ENCODE data around the gene STUM. TPM values are rescaled to one million over a fixed set of nuclear protein-coding genes. Genes with fewer than 3 reads are reported as not detected.

The STUM gene
- polyA plus RNA-seq, 10 donors: 6.1 to 18.6 (median 13.6) TPM

DNA sequence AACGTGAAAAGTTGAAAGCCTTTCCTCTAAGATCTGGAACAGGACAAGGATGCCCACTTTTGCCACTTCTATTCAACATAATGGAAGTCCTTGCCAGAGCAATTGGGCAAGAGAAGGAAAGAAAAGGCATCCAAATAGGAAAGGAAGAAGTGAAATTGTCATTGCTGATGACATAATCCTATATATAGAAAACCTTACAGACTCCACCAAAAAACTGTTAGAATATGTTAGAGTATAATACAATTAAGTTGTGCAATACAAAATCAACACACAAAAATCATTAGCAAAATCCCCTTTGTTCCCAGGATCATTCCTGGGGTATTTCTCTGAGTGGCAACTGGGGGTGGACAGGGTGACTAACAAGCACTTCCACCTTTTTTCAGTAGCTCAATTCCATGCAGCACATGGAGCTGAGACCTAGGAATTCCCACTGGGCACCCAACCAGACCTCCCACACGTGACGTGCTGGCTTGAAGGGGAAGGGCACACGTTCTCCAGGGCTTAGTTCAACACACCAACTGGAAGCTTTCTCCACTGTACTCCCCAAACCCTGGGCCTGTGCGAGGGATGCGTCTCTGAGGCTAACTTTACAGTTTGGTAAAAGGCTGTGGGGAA is 9.6 kb downstream of the STUM start:
- DNase-seq: no peak

DNA sequence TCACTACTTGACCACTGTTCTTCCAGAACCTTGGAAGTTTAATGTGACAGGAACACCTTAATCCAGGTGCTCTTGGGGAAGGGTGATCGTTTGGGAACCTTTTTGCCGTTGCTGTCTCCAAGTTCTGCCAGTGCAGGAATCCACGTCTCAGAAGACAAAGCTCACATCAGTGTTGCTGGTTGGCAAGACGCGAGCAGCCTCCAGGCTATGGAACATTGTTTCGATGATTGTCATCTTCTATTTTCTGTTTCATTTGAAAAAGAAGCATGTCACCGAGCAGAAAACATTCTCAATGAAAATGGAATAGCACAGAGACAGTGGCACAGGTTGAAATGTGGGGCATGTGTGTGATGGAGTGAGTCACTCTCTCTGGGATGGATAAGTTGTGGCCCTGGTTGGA is 11.7 kb downstream of the STUM start:
- no peak for DNase-seq

DNA sequence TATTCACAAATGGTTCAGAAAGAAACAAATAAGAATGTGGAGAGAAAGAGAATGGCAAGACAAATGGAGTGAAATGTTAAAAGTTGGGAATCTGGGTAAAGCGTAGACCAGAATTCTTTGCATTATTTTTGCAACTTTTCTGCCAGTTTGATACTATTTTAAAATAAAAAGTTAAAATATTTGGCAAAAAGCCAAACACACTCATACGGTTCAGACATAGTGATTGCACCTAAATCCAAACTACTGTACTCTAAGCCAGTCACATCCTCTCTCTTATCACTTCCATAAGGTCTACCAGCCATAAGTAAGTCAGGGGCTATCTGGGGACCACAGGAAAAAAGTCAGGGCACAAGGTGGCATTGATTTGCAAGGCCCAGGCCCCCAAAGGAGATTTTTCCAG is 14.4 kb downstream of the STUM start:
- no peak for DNase-seq

DNA sequence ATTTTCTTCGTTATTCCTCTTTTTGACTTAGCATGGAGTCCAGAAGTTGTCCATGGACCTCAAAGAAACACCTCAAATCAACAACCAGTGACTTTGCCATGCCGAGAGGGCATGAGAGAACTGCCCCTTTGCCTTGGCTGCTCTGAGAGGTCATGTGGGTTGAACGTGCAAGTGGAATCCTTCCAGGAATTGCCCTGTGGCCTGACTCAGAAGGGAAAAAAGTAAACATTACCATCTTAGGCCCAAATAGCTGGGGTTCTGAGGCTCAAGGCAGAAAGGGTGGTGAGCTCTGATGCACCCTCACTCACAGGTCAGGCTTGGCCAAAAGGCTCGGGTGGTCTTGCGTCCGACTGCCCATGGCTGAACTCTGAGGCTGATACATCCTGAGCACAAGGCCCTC is 15.1 kb downstream of the STUM start:
- no peak for DNase-seq

GRCh38 chr1:226565476-226565875 is 16.9 kb downstream of the STUM start:
- no peak for DNase-seq

GRCh38 chr1:226566234-226566633 is 17.7 kb downstream of the STUM start:
- no peak for DNase-seq

- DNase-seq: no peak
Measured at GRCh38 chr1:226566760-226567159, 18.2 kb downstream of the STUM start.

DNA sequence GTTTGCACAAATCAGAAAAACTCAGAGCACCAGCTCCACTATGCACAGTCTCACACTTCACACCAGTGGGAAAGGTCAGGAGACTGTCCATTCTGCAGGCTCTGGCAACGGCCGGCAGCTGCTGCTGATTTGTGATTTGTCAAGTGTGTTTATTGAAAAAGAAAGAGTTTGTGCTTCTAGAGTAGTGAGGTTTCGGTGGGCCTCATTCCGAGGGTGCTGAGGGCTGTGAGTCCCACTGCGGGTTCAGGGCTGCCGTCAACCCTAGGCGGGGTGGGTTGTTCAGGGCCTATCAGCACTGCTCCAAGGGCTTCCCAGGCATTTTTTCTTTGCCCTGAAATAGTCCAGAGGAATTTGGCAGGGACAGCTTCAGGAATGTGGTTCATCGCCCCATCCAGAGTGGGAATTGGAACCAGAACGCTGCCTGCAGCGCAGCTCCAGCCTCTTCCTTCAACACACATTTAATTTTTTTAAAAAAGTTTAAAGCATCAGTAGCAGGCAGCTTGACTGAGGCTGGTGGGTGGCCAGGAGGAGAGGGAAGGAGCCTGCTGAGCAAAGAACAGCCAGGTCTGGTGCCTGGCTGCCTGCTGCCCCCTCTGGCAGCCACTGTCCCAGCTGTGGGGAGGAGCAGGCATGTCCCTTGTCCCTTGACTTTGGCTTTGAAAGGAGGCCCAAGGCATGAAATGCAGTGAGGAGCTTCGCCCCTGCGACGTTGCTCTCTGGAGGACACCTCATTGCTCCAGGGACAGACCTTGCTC is 19.7 kb downstream of the STUM start:
- peak in 1 of 3 donors; percentile 67 for DNase-seq

DNA sequence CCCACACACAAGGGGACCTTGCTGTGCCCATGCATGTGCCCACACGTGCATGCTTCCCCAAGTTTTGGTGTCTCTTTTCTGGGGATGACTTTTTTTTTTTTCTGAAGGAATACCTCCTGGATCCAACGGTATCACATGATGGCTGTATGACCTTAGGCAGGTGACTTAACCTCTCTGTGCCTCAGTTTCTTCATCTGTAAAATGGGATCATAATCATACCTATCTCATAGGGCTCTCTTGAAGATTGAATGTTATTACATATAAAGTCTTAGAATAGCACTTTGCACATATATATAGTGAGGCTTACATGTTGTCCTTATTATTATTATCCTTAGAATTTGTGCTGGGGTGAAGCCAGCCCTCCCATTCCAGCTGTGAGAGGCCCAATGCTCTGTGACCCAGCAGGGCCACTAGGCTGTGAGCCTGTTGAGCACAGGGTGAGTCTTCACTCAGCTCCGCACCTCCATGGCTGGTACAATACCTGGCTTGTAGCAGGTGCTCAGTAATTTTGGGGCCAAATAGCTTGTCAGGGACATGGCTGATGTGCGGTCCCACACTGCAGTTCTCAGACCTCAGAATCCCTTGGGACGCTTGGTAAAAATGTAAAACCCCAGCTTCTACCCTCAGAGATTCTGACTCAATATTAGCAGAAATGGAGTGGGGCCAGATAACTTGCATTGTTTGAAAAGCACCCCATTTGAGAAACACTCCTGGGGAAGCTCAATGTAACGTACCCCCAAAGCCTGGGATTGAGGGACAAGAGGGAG is 20.6 kb downstream of the STUM start:
- no peak for DNase-seq

DNA sequence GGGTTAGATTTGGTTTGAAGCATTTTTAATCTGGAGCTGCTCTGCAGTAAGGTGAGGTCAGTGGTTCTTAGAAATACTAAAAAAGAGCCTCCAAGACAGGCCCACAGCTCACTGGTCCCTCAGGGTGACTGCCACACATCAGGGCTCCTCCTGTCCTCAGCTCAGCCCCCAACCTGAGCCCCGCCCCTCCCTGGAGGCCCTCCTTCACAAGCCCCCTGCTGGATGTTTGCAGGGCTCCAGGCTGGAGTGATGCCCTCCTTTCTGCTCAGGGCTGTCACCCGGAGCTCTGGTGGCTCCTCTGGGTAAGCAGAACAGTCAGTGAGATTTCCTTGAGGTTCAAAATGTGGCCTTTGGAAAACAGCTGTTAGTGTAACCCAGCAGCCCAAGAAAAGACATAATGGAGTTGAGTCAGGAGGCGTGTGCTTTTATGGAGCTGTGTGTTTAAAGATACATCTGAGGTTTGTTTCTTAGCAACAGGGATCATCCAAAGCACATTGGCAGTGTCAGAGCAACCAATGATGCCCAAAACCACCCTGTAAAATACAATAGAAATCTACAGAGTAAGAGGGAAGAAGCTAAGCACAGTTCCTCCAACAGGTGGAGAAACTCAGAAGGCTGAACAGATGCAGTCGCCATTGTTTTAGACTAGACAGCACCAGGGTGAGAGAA is 21.4 kb downstream of the STUM start:
- DNase-seq: no peak

DNA sequence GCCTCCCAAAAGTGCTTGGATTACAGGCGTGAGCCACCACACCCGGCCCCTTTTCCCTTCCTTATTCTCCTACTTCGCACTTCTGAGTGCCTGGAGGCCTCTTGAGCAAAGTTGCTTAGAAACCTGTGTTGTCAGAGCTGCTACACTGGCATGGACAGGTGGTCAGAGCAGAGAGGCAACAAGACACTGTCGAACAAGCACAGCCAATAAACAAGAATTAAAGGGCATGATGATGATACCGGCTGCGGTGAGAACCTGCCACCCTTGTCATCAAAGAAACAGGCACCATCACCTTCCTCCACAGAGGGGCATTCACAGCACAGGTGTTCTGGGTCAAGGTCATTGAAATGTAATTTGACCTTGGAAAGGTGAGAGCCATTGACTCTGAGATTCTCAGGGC is 23.3 kb downstream of the STUM start:
- no peak for DNase-seq

GRCh38 chr1:226572325-226572726 is 23.8 kb downstream of the STUM start:
- DNase-seq: no peak

GRCh38 chr1:226574044-226574443 is 25.5 kb downstream of the STUM start:
- DNase-seq: no peak

DNA sequence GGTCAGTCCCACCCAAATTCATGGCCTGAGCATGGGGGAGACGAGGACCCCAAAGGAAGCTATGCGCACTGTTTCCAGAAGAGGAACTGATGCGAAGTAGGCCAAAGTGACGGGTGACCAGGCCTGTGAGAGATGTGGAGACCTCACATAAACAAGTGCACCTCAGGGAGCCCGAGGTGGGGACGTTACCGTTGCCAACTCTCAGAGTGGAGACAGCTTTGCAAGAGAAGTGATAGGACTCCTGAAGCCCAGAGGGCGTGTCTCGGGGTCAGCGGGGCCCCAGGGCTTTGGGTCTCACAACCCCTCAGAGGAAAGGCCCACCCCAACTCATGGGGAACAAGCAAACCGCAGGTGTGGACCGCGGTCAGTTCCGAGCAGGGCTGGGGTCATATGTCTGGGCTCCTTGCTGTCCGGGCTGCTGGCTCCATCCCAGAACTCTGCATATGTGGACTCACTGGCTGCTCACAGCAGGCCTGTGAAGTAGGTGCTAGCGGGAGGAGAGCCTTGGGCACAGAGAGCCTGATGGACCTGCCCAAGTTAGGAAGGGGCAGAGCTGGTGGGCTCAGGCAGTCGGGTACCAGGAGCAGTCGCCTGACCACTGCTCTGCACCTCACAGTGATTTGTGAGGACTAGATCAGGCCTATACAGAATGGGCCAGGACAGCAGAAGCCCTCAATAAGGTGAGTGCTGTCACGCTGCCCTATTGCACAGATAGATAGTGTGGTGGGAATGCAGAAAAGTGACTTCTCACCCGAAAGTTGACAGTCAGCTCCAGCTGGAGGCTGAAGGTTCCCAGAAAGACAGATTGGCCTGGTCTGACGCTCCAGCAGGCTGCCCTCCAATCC is 26.2 kb downstream of the STUM start:
- no peak for DNase-seq

DNA sequence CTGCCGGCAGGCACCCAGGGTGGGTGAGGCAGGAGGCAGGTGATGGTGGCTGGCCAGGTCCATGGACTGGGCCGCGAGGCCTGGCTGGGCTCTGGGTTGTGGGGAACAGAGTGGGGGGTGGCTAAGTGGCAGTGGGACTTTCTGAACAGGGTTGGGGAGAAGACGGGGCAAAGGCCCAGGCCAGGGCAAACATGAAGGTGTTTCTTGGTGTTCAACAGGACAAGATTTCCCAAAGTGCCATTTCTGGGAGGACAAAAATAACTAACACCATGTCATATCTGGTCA is 26.8 kb downstream of the STUM start:
- DNase-seq: no peak

DNA sequence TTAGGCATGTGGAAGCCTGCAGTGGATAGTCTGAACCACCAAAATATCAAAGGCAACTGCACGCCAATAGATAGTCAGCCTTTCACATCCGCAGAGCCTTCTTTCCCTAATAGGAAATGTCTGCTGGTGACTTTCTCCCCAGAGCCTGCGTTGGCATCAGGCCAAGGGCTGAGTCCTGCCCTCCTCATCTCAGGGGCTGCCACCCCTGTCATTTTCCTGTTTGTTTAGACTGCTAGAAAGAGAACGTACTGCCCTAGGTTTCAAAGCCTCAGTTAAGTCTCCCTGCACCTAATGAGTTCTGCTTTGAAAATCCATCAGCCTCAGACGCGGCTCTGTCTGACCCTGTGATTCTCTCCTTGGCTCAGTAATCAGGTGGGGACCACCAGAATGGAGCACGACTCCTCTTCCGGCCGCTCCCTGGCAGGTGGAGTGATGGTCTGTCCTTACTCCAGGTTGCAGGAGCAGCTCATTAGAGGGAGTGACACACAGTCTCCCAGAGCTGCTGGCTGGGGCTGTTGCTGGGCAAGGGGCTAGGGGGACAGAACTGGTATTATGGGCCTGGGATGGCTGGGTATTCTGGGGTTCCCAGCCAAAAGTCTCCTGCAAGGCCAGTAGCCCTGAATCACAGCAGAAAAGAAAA is 27.3 kb downstream of the STUM start:
- no peak for DNase-seq

- no peak for DNase-seq
Measured at GRCh38 chr1:226576601-226577000, 28.0 kb downstream of the STUM start.

- no peak for DNase-seq
Measured at GRCh38 chr1:226577401-226578180, 29.0 kb downstream of the STUM start.

- DNase-seq: no peak
Measured at GRCh38 chr1:226578946-226579578, 30.5 kb downstream of the STUM start.

DNA sequence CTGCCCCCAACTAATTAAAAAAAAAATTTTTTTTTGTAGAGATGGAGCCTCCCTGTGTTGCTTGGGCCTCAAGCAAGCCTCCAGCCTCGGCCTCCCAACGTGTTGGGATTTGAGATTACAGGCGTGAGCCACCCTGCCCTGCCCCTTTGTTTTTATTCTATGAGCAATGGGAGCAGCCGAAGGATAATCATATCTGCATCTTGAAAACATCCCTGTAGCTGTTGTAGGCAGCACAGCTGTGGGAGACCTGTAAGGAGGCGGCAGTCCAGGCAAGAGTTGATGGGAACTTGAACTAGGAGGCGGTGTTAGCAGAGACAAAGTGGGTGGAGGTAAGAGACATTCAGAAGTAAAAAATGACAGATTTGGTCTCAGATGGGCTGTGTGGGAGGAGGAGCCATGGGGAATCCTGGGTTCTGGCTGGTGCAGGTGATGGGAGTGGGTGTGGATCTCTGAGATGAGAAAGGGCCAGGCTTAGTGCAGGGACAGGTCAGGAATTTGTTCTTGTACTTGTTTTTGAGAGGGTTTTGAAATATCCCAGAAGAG is 31.3 kb downstream of the STUM start:
- DNase-seq: no peak

Measured in muscle of back (tissue), 11 donors.